Activated B cell treated with CpG ODN at 0.5 μM for 24 hours (primary cell): ENCODE results near the gene ZMYND10. TPM values are rescaled to one million over a fixed set of nuclear protein-coding genes. Genes with fewer than 3 reads are reported as not detected.

Experiments
- ATAC-seq: fragments of 200-7000 bp; cut with Tn5 transposase; one replicate; pipeline ENCODE4 v1.10.0; 2021; ENCODE audit warnings: low read depth, mild to moderate bottlenecking, moderate library complexity
- CTCF ChIA-PET: fragments of 350-600 bp; sonication (Branson Sonifier 250); formaldehyde crosslinking; loops from one replicate; lab custom pipeline; 2021; ENCODE audit warnings: antibody characterized with exemption; lab: Charles Lee
- POLR2A ChIA-PET: fragments of 350-600 bp; sonication (Branson Sonifier 250); formaldehyde crosslinking; loops from one replicate; lab custom pipeline; 2021; ENCODE audit warnings: antibody characterized with exemption; lab: Charles Lee
- DNase-seq: peaks from one replicate; pipeline ENCODE4 v3.0.0; 2022
- H3K27ac Mint-ChIP-seq: one replicate; pipeline ENCODE4 v1.8.0; 2020; ENCODE audit warnings: mixed read lengths
- H3K27me3 Mint-ChIP-seq: one replicate; pipeline ENCODE4 v1.8.0; 2021; ENCODE audit warnings: mixed read lengths
- H3K36me3 Mint-ChIP-seq: one replicate; pipeline ENCODE4 v1.8.0; 2021; ENCODE audit warnings: low read depth, mixed read lengths
- H3K4me1 Mint-ChIP-seq: one replicate; pipeline ENCODE4 v1.8.0; 2021; ENCODE audit warnings: mixed read lengths
- H3K4me3 Mint-ChIP-seq: one replicate; pipeline ENCODE4 v1.8.0; 2020; ENCODE audit warnings: mild to moderate bottlenecking, mixed read lengths
- H3K9me3 Mint-ChIP-seq: one replicate; pipeline ENCODE4 v1.8.0; 2020; ENCODE audit warnings: mixed read lengths
- CTCF ChIP-seq: fragments of 200-600 bp; IDR thresholded peaks from one replicate; pipeline ENCODE4 v1.8.0; 2022; ENCODE audit warnings: antibody characterized with exemption, mild to moderate bottlenecking
- intact Hi-C: fragments of 100-400 bp; cut with micrococcal nuclease; formaldehyde crosslinking; loops from one replicate; pipeline ENCODE4 v1.15.1; 2024
- total RNA-seq: library from RNA; stranded (reverse); gene quantifications from 2 replicates; pipeline ENCODE4 v1.2.3, GENCODE V29; 2022

Gene ZMYND10
- total RNA-seq, 1 donor from 2014 or later, result 0.64 TPM

- H3K9me3 Mint-ChIP-seq, result no peaks in the 10 kb centered on the region
- TF ChIP-seq CTCF, result no peak
- H3K4me3 Mint-ChIP-seq, result no peak overlapping the region
- peaks cover 2% of the 10 kb centered on the region for H3K4me1 Mint-ChIP-seq
- no peaks in the 10 kb centered on the region for H3K36me3 Mint-ChIP-seq
- DNase-seq (no peak), ATAC-seq (no peak)
- ChIA-PET POLR2A (no interaction called here), CTCF (no interaction called here)
- intact Hi-C loops, result no loop called here
- no peak overlapping the region for H3K27ac Mint-ChIP-seq
- peaks cover 2% of the 10 kb centered on the region for H3K27me3 Mint-ChIP-seq
Observed at GRCh38 chr3:50371133-50371685, 25.7 kb upstream of the ZMYND10 start.

- peaks cover 2% of the 10 kb centered on the region for H3K27me3 Mint-ChIP-seq
- DNase-seq, result no peak
- CTCF ChIA-PET, result interaction anchor here (1.2 kb wide), 1 partner anchor 171 kb away, joined by 4 read pairs; no protein-coding TSS in a partner anchor
- no peak for ATAC-seq
- no peak overlapping the region for H3K27ac Mint-ChIP-seq
- no peak for TF ChIP-seq CTCF
- no peaks in the 10 kb centered on the region for H3K9me3 Mint-ChIP-seq
- H3K36me3 Mint-ChIP-seq, result no peaks in the 10 kb centered on the region
- no peak overlapping the region for H3K4me3 Mint-ChIP-seq
- H3K4me1 Mint-ChIP-seq, result peaks cover 8% of the 10 kb centered on the region
- POLR2A ChIA-PET, result no interaction called here
- intact Hi-C loops, result no loop called here
Observed at GRCh38 chr3:50370594-50370993, 25.1 kb upstream of the ZMYND10 start.

GRCh38 chr3:50369012-50369670, 23.6 kb upstream of the ZMYND10 start:
- H3K9me3 Mint-ChIP-seq, result no peaks in the 10 kb centered on the region
- POLR2A ChIA-PET, result no interaction called here
- TF ChIP-seq CTCF, result no peak
- ATAC-seq (no peak), DNase-seq (no peak)
- peaks cover 2% of the 10 kb centered on the region for H3K27me3 Mint-ChIP-seq
- CTCF ChIA-PET, result no interaction called here
- no peaks in the 10 kb centered on the region for H3K36me3 Mint-ChIP-seq
- H3K4me1 Mint-ChIP-seq, result peaks cover 17% of the 10 kb centered on the region
- no peak overlapping the region for H3K4me3 Mint-ChIP-seq
- intact Hi-C loops, result no loop called here
- no peak overlapping the region for H3K27ac Mint-ChIP-seq

- Mint-ChIP-seq H3K27me3 (peaks cover 2% of the 10 kb centered on the region), H3K4me3 (peak overlapping the region; percentile 85), H3K27ac (peak overlapping the region; percentile 83), H3K9me3 (no peaks in the 10 kb centered on the region), H3K4me1 (peaks cover 19% of the 10 kb centered on the region), H3K36me3 (no peaks in the 10 kb centered on the region)
- ATAC-seq, result no peak
- CTCF ChIA-PET, result no interaction called here
- no peak for TF ChIP-seq CTCF
- POLR2A ChIA-PET, result interaction anchor here (1.0 to 2.1 kb wide), 8 partner anchors 9 to 250 kb away, joined by 3 to 21 read pairs (median 5); partner anchors contain the start of genes C3orf18, CYB561D2, NPRL2 and RASSF1
- intact Hi-C loops, result loop anchor here (1.0 kb wide), 3 partner anchors 16 to 250 kb away; partner anchors contain the start of genes CYB561D2 and NPRL2
- no peak for DNase-seq
Observed at GRCh38 chr3:50365842-50366220, 20.3 kb upstream of the ZMYND10 start.
